ENCODE results near the gene PDLIM4. TPM values are rescaled to one million over a fixed set of nuclear protein-coding genes. Genes with fewer than 3 reads are reported as not detected.

The PDLIM4 gene
- total RNA-seq, 4 donors from 2014 or later, result 9.7 to 43.4 (median 19.7) TPM

DNA sequence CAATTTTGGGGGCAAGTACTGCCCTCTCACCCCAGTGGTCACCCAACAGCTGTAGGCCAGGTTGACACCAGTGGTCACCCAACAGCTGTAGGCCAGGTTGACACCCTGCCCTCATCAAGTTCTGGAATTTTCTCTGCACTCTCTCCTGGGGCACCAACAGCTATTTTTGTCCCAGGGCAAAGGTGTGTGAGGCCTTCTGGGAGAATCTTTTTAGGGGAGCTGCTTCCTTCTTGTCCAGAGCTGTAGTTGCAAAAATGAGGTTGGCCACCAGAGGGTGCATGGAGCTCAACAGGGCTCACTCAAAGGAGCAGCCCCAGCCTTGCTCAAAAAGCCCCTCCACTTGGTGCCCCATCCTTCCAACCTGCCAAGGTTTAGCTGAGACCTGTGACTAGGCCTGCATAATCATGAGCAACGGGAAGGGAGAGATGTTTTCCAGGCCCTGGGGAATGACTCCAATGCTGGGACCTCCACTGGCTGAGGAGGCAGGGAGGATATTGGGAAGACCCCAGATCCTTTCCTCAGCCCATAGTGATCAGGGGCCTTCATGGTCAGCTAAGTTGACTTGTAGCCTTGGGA, 19.2 kb upstream of the PDLIM4 start:
- H3K9me3 ChIP-seq, result no peaks in the 10 kb centered on the region
- no peaks in the 10 kb centered on the region for H3K36me3 ChIP-seq
- intact Hi-C loops (cut with DNase I; ENCODE audit: low total_unique reads), result loop anchor here (10.0 kb wide), 1 partner anchor 57 kb away; the partner anchor contains the start of gene SLC22A4
- in situ Hi-C loops (cut with MboI; ENCODE audit: low pct_ligation_motif_present in 1 of 4, low pct_unique_long_range_greater_than_20kb in 1 of 4, low sequenced_read_pairs in 3 of 4), result no loop called here
- no peaks in the 10 kb centered on the region for H3K4me1 ChIP-seq
- H3K27ac ChIP-seq, result no peak overlapping the region
- H3K4me3 ChIP-seq, result no peak overlapping the region
- TF ChIP-seq EP300 (IDR thresholded peaks at IDR 0.05; ENCODE audit: low read depth) (no peak), CTCF (IDR thresholded peaks at IDR 0.05) (peak; percentile 79 to 87 (median 84))
- DNase-seq, result peak; percentile 83
- no peaks in the 10 kb centered on the region for H3K27me3 ChIP-seq
- 8% methylated on average over 1 of the region's 1 CpG; no CpG with 5 or more reads in 1 of the 2 donors for WGBS, 2 donors (ENCODE audit: low coverage in 1 of 2)

GRCh38 chr5:132238901-132239500, 18.5 kb upstream of the PDLIM4 start:
- Histone ChIP-seq H3K4me1 (no peaks in the 10 kb centered on the region), H3K27ac (no peak overlapping the region), H3K9me3 (no peaks in the 10 kb centered on the region), H3K4me3 (no peak overlapping the region), H3K27me3 (no peaks in the 10 kb centered on the region), H3K36me3 (no peaks in the 10 kb centered on the region)
- TF ChIP-seq EP300 (IDR thresholded peaks at IDR 0.05; ENCODE audit: low read depth) (no peak), CTCF (IDR thresholded peaks at IDR 0.05) (no peak), POLR2A (IDR thresholded peaks at IDR 0.05) (no peak), POLR2AphosphoS5 (IDR thresholded peaks at IDR 0.05) (no peak)
- intact Hi-C loops (cut with DNase I; ENCODE audit: low total_unique reads) (loop anchor here (10.0 kb wide), 1 partner anchor 56 kb away; the partner anchor contains the start of gene SLC22A4), in situ Hi-C loops (cut with MboI; ENCODE audit: low pct_ligation_motif_present in 1 of 4, low pct_unique_long_range_greater_than_20kb in 1 of 4, low sequenced_read_pairs in 3 of 4) (no loop called here)
- DNase-seq, result peak; percentile 3
- WGBS, 2 donors (ENCODE audit: low coverage in 1 of 2), result 57 to 73% methylated on average over 1 of the region's 1 CpG

- TF ChIP-seq POLR2AphosphoS5 (IDR thresholded peaks at IDR 0.05), result no peak
- no peak for TF ChIP-seq CTCF (IDR thresholded peaks at IDR 0.05)
- no peak for TF ChIP-seq POLR2A (IDR thresholded peaks at IDR 0.05)
- TF ChIP-seq EP300 (IDR thresholded peaks at IDR 0.05; ENCODE audit: low read depth), result no peak
- Histone ChIP-seq H3K9me3 (no peaks in the 10 kb centered on the region), H3K27ac (no peak overlapping the region), H3K27me3 (no peaks in the 10 kb centered on the region), H3K4me3 (no peak overlapping the region), H3K36me3 (no peaks in the 10 kb centered on the region), H3K4me1 (no peaks in the 10 kb centered on the region)
- intact Hi-C loops (cut with DNase I; ENCODE audit: low total_unique reads), result loop anchor here (10.0 kb wide), 1 partner anchor 55 kb away; the partner anchor contains the start of gene SLC22A4
- in situ Hi-C loops (cut with MboI; ENCODE audit: low pct_ligation_motif_present in 1 of 4, low pct_unique_long_range_greater_than_20kb in 1 of 4, low sequenced_read_pairs in 3 of 4), result no loop called here
- peak; percentile 1 for DNase-seq
Measured at GRCh38 chr5:132239776-132240175, 17.7 kb upstream of the PDLIM4 start.

DNA sequence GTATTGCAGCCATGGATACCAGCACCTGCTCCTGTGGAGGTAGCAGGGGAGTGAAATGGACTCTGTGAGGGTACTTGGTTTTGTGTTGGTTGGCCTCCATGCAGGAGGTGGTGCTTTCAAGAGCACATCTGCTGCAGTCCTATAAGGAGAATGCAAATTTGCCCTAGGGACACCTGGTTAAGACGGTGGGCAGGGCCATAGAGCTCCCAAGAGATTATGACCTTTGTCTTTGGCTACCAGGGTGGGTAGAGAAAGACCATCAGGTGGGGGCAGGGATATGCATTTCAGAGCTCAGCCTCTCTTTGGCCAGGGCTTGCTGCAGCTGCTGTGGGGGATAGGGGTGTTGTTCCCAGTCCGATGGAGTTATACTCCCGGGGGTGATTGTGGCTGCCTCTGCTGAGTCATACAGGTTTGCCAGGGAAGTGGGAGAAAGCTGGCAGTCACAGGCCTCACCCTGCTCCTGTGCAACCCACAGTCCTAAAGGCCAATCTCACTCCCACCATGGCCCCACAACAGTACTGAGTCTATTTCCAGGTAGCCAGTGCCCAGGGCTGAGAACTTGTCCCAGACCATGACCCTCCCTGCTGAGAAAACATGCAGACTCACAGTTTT, 14.0 kb upstream of the PDLIM4 start:
- Histone ChIP-seq H3K4me1 (peaks cover 0 to 9% (median 5%) of the 10 kb centered on the region in 4 donors), H3K4me3 (no peak overlapping the region), H3K27me3 (no peaks in the 10 kb centered on the region), H3K27ac (no peak overlapping the region), H3K36me3 (no peaks in the 10 kb centered on the region), H3K9me3 (peaks cover 3 to 7% of the 10 kb centered on the region in 2 donors)
- in situ Hi-C loops (cut with MboI; ENCODE audit: low pct_ligation_motif_present in 1 of 4, low pct_unique_long_range_greater_than_20kb in 1 of 4, low sequenced_read_pairs in 3 of 4) (no loop called here), intact Hi-C loops (cut with DNase I; ENCODE audit: low total_unique reads) (no loop called here)
- whole genome bisulfite sequencing, 2 donors (ENCODE audit: low coverage in 1 of 2), result 79% methylated on average over 3 of the region's 3 CpGs; no CpG with 5 or more reads in 1 of the 2 donors
- peak; percentile 6 for DNase-seq
- no peak for TF ChIP-seq EP300 (IDR thresholded peaks at IDR 0.05; ENCODE audit: low read depth)
- no peak for TF ChIP-seq POLR2AphosphoS5 (IDR thresholded peaks at IDR 0.05)
- TF ChIP-seq CTCF (IDR thresholded peaks at IDR 0.05), result no peak
- TF ChIP-seq POLR2A (IDR thresholded peaks at IDR 0.05), result no peak
